WTC11 (cell line): Measurements from ENCODE around the gene PKMYT1. TPM values are rescaled to one million over a fixed set of nuclear protein-coding genes. Genes with fewer than 3 reads are reported as not detected.

Experiments used
- ATAC-seq: fragments of 200-7000 bp; cut with Tn5 transposase; 2 replicates; pipeline ENCODE4 v1.10.0; 2021; ENCODE audit warnings: mild to moderate bottlenecking, moderate library complexity
- CTCF ChIA-PET: fragments of 300-600 bp; sonication (Branson Sonifier 250); formaldehyde crosslinking; loops from one replicate; lab custom pipeline; 2021; ENCODE audit warnings: antibody characterized with exemption; lab: Charles Lee
- POLR2A ChIA-PET: fragments of 350-600 bp; sonication (Branson Sonifier 250); formaldehyde crosslinking; loops from one replicate; lab custom pipeline; 2021; ENCODE audit warnings: antibody characterized with exemption; lab: Charles Lee
- DNase-seq: peaks from one replicate; pipeline ENCODE4 v3.0.0; 2021; ENCODE audit warnings: low spot score
- H3K27ac Mint-ChIP-seq: 2 replicates; pipeline ENCODE4 v1.8.0; 2021; ENCODE audit warnings: mixed read lengths
- H3K27me3 Mint-ChIP-seq: 2 replicates; pipeline ENCODE4 v1.8.0; 2021; ENCODE audit warnings: low read depth, mild to moderate bottlenecking, moderate library complexity, mixed read lengths
- H3K36me3 Mint-ChIP-seq: 2 replicates; pipeline ENCODE4 v1.8.0; 2021; ENCODE audit warnings: mixed read lengths
- H3K4me1 Mint-ChIP-seq: 2 replicates; pipeline ENCODE4 v1.8.0; 2022; ENCODE audit warnings: mixed read lengths
- H3K4me3 Mint-ChIP-seq: 2 replicates; pipeline ENCODE4 v1.8.0; 2021; ENCODE audit warnings: mild to moderate bottlenecking, moderate library complexity, mixed read lengths
- H3K9me3 Mint-ChIP-seq: 2 replicates; pipeline ENCODE4 v1.8.0; 2021; ENCODE audit warnings: mixed read lengths
- ATF1 ChIP-seq: sonication (generic); formaldehyde crosslinking; IDR thresholded peaks from 2 replicates; pipeline ENCODE4 v1.8.1; 2023; ENCODE audit warnings: mild to moderate bottlenecking, moderate library complexity, missing genetic modification reagents
- CREM ChIP-seq: sonication (generic); formaldehyde crosslinking; IDR thresholded peaks from 2 replicates; pipeline ENCODE4 v1.8.1; 2022; ENCODE audit warnings: mild to moderate bottlenecking, missing genetic modification reagents, moderate library complexity
- FOXK1 ChIP-seq: sonication (generic); formaldehyde crosslinking; IDR thresholded peaks from 2 replicates; pipeline ENCODE4 v1.8.0; 2022; ENCODE audit warnings: mild to moderate bottlenecking, moderate library complexity, missing genetic modification reagents
- JAZF1 ChIP-seq: fragments of 250-450 bp; sonication (Bioruptor Pico); IDR thresholded peaks from 2 replicates; pipeline ENCODE4 v1.9.0; 2021; ENCODE audit warnings: moderate library complexity, mild to moderate bottlenecking, inconsistent platforms
- MYBL2 ChIP-seq: sonication (generic); formaldehyde crosslinking; IDR thresholded peaks from 2 replicates; pipeline ENCODE4 v1.8.1; 2023; ENCODE audit warnings: mild to moderate bottlenecking, moderate library complexity, missing genetic modification reagents
- NFATC4 ChIP-seq: fragments of 250-450 bp; sonication (Bioruptor Pico); IDR thresholded peaks from 2 replicates; pipeline ENCODE4 v1.9.0; 2021; ENCODE audit warnings: mild to moderate bottlenecking
- OVOL2 ChIP-seq: fragments of 250-450 bp; sonication (Bioruptor Pico); IDR thresholded peaks from 2 replicates; pipeline ENCODE4 v1.9.0; 2021; ENCODE audit warnings: mild to moderate bottlenecking, borderline replicate concordance
- PRRX2 ChIP-seq: fragments of 250-450 bp; sonication (Bioruptor Pico); IDR thresholded peaks from 2 replicates; pipeline ENCODE4 v1.8.0; 2021; ENCODE audit warnings: mild to moderate bottlenecking
- SOX15 ChIP-seq: fragments of 250-450 bp; sonication (Bioruptor Pico); IDR thresholded peaks from 2 replicates; pipeline ENCODE4 v1.9.0; 2021; ENCODE audit warnings: mild to moderate bottlenecking
- TEAD1 ChIP-seq: sonication (generic); formaldehyde crosslinking; IDR thresholded peaks from 2 replicates; pipeline ENCODE4 v1.8.0; 2022; ENCODE audit warnings: mild to moderate bottlenecking, missing genetic modification reagents
- ZNF138 ChIP-seq: sonication (generic); formaldehyde crosslinking; conservative IDR thresholded peaks from 2 replicates; pipeline ENCODE4 v1.8.1; 2022; ENCODE audit warnings: mild to moderate bottlenecking, moderate library complexity, missing genetic modification reagents
- ZNF232 ChIP-seq: sonication (generic); formaldehyde crosslinking; IDR thresholded peaks from 2 replicates; pipeline ENCODE4 v1.8.0; 2022; ENCODE audit warnings: mild to moderate bottlenecking, missing genetic modification reagents
- total RNA-seq: library from RNA; stranded (reverse); gene quantifications from 3 replicates; pipeline ENCODE4 v1.2.3, GENCODE V29; 2021
- TF ChIP-seq, protein P1 (sequence below): sonication (generic); formaldehyde crosslinking; IDR thresholded peaks from 2 replicates; pipeline ENCODE4 v1.8.0; 2023; ENCODE audit warnings: missing genetic modification reagents
- TF ChIP-seq, protein P2 (sequence below): fragments of 250-450 bp; sonication (Bioruptor Pico); IDR thresholded peaks from 2 replicates; pipeline ENCODE4 v1.9.0; 2021; ENCODE audit warnings: mild to moderate bottlenecking, borderline replicate concordance
- TF ChIP-seq, protein P3 (sequence below): fragments of 250-450 bp; sonication (Bioruptor Pico); IDR thresholded peaks from 2 replicates; pipeline ENCODE4 v1.9.0; 2021; ENCODE audit warnings: mild to moderate bottlenecking
- TF ChIP-seq, protein P4 (sequence below): fragments of 250-450 bp; sonication (Bioruptor Pico); conservative IDR thresholded peaks from 2 replicates; pipeline ENCODE4 v1.9.0; 2021; ENCODE audit warnings: mild to moderate bottlenecking
- TF ChIP-seq, protein P5 (sequence below): sonication (generic); formaldehyde crosslinking; IDR thresholded peaks from 2 replicates; pipeline ENCODE4 v1.8.0; 2022; ENCODE audit warnings: mild to moderate bottlenecking, missing genetic modification reagents
- TF ChIP-seq, protein P6 (sequence below): sonication (generic); formaldehyde crosslinking; conservative IDR thresholded peaks from 2 replicates; pipeline ENCODE4 v1.8.1; 2023; ENCODE audit warnings: mild to moderate bottlenecking, low read depth, missing genetic modification reagents, moderate library complexity
- TF ChIP-seq, protein P7 (sequence below): sonication (generic); formaldehyde crosslinking; IDR thresholded peaks from 2 replicates; pipeline ENCODE4 v1.8.1; 2022; ENCODE audit warnings: mild to moderate bottlenecking, missing genetic modification reagents, moderate library complexity, borderline replicate concordance

The PKMYT1 gene
- total RNA-seq, 1 experiment from 2014 or later = 120 TPM

DNA sequence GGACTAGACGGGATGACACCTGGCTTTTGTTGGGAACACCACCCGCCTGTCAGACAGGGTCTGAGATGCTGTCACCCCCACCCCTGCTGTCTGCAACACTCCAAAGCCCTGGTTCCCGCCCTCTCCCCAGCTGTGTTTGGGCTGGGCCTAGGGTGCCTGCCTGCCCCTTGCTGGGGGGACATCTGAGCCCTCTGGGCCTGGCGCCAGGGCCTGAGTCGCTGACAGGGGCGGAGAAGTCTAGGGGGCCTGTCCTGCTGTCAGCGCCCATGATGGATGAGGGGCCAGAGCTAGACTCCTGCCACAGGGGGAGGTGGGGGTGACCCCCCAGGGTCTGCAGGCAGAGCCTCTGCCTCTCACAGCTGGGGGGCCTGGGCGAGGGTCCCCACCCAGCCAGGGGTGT lies 7.6 kb upstream of the PKMYT1 start:
- H3K9me3 Mint-ChIP-seq = no peaks in the 10 kb centered on the region
- peaks cover 6% of the 10 kb centered on the region; the same call in 1 of the 2 replicates for H3K27me3 Mint-ChIP-seq
- no peak for DNase-seq
- no peak overlapping the region for H3K27ac Mint-ChIP-seq
- H3K4me3 Mint-ChIP-seq = no peak overlapping the region
- TF ChIP-seq, protein P1, sequence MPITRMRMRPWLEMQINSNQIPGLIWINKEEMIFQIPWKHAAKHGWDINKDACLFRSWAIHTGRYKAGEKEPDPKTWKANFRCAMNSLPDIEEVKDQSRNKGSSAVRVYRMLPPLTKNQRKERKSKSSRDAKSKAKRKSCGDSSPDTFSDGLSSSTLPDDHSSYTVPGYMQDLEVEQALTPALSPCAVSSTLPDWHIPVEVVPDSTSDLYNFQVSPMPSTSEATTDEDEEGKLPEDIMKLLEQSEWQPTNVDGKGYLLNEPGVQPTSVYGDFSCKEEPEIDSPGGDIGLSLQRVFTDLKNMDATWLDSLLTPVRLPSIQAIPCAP (CRISPR knock-in tag) = no peak
- TF ChIP-seq ATF1 (CRISPR knock-in tag) (no peak), TEAD1 (CRISPR knock-in tag) (no peak), CREM (CRISPR knock-in tag) (no peak)
- TF ChIP-seq, protein P2, sequence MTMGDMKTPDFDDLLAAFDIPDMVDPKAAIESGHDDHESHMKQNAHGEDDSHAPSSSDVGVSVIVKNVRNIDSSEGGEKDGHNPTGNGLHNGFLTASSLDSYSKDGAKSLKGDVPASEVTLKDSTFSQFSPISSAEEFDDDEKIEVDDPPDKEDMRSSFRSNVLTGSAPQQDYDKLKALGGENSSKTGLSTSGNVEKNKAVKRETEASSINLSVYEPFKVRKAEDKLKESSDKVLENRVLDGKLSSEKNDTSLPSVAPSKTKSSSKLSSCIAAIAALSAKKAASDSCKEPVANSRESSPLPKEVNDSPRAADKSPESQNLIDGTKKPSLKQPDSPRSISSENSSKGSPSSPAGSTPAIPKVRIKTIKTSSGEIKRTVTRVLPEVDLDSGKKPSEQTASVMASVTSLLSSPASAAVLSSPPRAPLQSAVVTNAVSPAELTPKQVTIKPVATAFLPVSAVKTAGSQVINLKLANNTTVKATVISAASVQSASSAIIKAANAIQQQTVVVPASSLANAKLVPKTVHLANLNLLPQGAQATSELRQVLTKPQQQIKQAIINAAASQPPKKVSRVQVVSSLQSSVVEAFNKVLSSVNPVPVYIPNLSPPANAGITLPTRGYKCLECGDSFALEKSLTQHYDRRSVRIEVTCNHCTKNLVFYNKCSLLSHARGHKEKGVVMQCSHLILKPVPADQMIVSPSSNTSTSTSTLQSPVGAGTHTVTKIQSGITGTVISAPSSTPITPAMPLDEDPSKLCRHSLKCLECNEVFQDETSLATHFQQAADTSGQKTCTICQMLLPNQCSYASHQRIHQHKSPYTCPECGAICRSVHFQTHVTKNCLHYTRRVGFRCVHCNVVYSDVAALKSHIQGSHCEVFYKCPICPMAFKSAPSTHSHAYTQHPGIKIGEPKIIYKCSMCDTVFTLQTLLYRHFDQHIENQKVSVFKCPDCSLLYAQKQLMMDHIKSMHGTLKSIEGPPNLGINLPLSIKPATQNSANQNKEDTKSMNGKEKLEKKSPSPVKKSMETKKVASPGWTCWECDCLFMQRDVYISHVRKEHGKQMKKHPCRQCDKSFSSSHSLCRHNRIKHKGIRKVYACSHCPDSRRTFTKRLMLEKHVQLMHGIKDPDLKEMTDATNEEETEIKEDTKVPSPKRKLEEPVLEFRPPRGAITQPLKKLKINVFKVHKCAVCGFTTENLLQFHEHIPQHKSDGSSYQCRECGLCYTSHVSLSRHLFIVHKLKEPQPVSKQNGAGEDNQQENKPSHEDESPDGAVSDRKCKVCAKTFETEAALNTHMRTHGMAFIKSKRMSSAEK (CRISPR knock-in tag) = no peak
- TF ChIP-seq, protein P3, sequence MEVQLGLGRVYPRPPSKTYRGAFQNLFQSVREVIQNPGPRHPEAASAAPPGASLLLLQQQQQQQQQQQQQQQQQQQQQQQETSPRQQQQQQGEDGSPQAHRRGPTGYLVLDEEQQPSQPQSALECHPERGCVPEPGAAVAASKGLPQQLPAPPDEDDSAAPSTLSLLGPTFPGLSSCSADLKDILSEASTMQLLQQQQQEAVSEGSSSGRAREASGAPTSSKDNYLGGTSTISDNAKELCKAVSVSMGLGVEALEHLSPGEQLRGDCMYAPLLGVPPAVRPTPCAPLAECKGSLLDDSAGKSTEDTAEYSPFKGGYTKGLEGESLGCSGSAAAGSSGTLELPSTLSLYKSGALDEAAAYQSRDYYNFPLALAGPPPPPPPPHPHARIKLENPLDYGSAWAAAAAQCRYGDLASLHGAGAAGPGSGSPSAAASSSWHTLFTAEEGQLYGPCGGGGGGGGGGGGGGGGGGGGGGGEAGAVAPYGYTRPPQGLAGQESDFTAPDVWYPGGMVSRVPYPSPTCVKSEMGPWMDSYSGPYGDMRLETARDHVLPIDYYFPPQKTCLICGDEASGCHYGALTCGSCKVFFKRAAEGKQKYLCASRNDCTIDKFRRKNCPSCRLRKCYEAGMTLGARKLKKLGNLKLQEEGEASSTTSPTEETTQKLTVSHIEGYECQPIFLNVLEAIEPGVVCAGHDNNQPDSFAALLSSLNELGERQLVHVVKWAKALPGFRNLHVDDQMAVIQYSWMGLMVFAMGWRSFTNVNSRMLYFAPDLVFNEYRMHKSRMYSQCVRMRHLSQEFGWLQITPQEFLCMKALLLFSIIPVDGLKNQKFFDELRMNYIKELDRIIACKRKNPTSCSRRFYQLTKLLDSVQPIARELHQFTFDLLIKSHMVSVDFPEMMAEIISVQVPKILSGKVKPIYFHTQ = no peak
- ChIA-PET CTCF (interaction anchor here (1.0 to 1.8 kb wide), 2 partner anchors 18 to 71 kb away, joined by 4 to 6 read pairs; no protein-coding TSS in a partner anchor), POLR2A (no interaction called here)
- no peaks in the 10 kb centered on the region for H3K36me3 Mint-ChIP-seq
- peaks cover 23% of the 10 kb centered on the region for H3K4me1 Mint-ChIP-seq
- no peak for ATAC-seq

DNA sequence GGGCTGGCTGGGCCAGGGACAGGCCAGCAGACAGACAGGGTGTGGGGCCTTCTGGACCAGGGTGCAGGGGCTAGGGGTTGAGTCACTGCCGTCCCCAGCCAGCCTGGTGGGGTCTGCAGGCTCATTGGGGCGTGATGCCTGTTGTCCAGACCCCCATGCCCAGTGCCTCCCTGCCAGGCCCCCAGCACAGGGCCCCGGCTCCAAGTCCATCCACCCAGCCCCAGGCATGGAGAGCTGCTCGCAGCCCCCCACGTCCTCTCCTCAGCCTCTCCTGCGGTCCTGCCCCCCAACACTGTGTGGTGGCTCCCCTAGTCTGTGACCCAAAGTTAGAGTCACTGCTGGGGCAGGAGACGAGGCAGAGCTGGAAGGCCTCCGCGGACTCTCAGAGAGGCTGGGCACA lies 7.0 kb upstream of the PKMYT1 start:
- Mint-ChIP-seq H3K9me3 (no peaks in the 10 kb centered on the region), H3K4me1 (peaks cover 28% of the 10 kb centered on the region), H3K27me3 (peaks cover 6% of the 10 kb centered on the region; the same call in 1 of the 2 replicates), H3K4me3 (no peak overlapping the region), H3K36me3 (no peaks in the 10 kb centered on the region), H3K27ac (no peak overlapping the region)
- CTCF ChIA-PET = interaction anchor here (1.8 kb wide), 1 partner anchor 17 kb away, joined by 6 read pairs; no protein-coding TSS in a partner anchor
- DNase-seq = no peak
- POLR2A ChIA-PET = no interaction called here
- ATAC-seq = no peak
- TF ChIP-seq, protein P4, sequence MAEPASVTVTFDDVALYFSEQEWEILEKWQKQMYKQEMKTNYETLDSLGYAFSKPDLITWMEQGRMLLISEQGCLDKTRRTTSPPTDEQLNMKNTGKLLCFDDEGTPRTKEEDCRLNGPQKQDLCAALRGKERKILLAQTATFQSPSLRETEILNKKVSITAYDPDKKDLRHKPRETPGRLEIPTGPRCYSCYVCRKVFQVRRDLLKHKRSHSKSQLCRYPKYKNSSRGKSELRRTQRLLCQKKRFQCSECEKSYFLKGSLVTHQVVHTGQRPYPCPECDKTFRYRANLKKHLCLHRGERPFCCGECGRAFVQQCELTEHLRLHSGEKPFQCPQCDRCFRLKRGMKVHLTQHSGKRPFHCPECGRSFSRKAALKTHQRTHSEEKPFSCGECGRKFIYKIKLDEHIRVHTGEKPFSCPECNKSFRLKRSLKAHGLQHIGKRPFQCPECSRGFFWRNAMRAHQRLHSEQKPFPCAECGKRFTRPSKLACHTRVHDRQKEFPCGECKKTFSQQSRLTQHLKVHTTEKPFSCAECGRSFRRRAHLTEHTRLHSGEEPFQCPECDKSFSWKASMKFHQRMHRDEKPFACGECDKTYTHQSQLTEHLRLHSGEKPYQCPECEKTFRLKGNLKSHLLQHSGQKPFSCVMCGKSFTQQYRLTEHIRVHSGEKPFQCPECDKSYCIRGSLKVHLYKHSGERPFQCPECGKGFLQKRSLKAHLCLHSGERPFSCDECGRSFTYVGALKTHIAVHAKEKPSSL (CRISPR knock-in tag) = no peak
- TF ChIP-seq, protein P1 (CRISPR knock-in tag) = no peak
- TF ChIP-seq PRRX2 (CRISPR knock-in tag) (no peak), TEAD1 (CRISPR knock-in tag) (no peak), JAZF1 (no peak), NFATC4 (CRISPR knock-in tag) (no peak), FOXK1 (CRISPR knock-in tag) (no peak), MYBL2 (no peak), ZNF138 (CRISPR knock-in tag) (no peak), OVOL2 (CRISPR knock-in tag) (no peak), SOX15 (CRISPR knock-in tag) (no peak), ZNF232 (CRISPR knock-in tag) (no peak)
- TF ChIP-seq, protein P5, sequence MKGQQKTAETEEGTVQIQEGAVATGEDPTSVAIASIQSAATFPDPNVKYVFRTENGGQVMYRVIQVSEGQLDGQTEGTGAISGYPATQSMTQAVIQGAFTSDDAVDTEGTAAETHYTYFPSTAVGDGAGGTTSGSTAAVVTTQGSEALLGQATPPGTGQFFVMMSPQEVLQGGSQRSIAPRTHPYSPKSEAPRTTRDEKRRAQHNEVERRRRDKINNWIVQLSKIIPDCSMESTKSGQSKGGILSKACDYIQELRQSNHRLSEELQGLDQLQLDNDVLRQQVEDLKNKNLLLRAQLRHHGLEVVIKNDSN (CRISPR knock-in tag) = no peak
- TF ChIP-seq, protein P6, sequence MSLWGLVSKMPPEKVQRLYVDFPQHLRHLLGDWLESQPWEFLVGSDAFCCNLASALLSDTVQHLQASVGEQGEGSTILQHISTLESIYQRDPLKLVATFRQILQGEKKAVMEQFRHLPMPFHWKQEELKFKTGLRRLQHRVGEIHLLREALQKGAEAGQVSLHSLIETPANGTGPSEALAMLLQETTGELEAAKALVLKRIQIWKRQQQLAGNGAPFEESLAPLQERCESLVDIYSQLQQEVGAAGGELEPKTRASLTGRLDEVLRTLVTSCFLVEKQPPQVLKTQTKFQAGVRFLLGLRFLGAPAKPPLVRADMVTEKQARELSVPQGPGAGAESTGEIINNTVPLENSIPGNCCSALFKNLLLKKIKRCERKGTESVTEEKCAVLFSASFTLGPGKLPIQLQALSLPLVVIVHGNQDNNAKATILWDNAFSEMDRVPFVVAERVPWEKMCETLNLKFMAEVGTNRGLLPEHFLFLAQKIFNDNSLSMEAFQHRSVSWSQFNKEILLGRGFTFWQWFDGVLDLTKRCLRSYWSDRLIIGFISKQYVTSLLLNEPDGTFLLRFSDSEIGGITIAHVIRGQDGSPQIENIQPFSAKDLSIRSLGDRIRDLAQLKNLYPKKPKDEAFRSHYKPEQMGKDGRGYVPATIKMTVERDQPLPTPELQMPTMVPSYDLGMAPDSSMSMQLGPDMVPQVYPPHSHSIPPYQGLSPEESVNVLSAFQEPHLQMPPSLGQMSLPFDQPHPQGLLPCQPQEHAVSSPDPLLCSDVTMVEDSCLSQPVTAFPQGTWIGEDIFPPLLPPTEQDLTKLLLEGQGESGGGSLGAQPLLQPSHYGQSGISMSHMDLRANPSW (CRISPR knock-in tag) = no peak
- TF ChIP-seq, protein P7, sequence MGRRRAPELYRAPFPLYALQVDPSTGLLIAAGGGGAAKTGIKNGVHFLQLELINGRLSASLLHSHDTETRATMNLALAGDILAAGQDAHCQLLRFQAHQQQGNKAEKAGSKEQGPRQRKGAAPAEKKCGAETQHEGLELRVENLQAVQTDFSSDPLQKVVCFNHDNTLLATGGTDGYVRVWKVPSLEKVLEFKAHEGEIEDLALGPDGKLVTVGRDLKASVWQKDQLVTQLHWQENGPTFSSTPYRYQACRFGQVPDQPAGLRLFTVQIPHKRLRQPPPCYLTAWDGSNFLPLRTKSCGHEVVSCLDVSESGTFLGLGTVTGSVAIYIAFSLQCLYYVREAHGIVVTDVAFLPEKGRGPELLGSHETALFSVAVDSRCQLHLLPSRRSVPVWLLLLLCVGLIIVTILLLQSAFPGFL (CRISPR knock-in tag) = no peak
